Endothelial cell of umbilical vein (primary cell): ENCODE measurements around the gene VSIR. TPM values are rescaled to one million over a fixed set of nuclear protein-coding genes. Genes with fewer than 3 reads are reported as not detected.

Experiments
- BruUV-seq: library from RNA; stranded (reverse); fragments of 400-500 nt; replicated peaks from 2 replicates; lab custom pipeline; 2021; lab: Mats Ljungman, UMichigan
- CTCF ChIA-PET: fragments of 300-600, 350-600 bp; sonication (Branson Sonifier 250); formaldehyde crosslinking; loops from one replicate; lab custom pipeline; 2021; ENCODE audit warnings: antibody characterized with exemption, inconsistent platforms; lab: Charles Lee
- POLR2A ChIA-PET: fragments of 300-600, 350-600 bp; sonication (Branson Sonifier 250); formaldehyde crosslinking; loops from one replicate; lab custom pipeline; 2021; ENCODE audit warnings: antibody characterized with exemption, inconsistent platforms; lab: Charles Lee
- DNase-seq: peaks from one replicate; pipeline ENCODE4 v3.0.0-alpha.2; 2011; ENCODE audit warnings: low read depth, low spot score
- FAIRE-seq: peaks from 2 replicates; lab custom pipeline; 2011; peaks lifted over from hg19 to GRCh38; lab: Jason Lieb, UNC
- H2AFZ ChIP-seq: 2 replicates; pipeline ENCODE4 v1.6.0; 2012; ENCODE audit warnings: low read depth, low read length, control low read depth, inconsistent platforms
- H3K27ac ChIP-seq: 2 replicates; pipeline ENCODE4 v1.5.1; 2011; ENCODE audit warnings: low read depth, mild to moderate bottlenecking, control low read depth, low read length, moderate library complexity; ENCODE audit not compliant: insufficient read depth
- H3K27me3 ChIP-seq, 2 experiments: 2 replicates each; pipeline versions ENCODE4 v1.6.0 to v1.6.1; 2011; ENCODE audit warnings: low read length in 2 of 2, mixed read lengths in 1 of 2; ENCODE audit not compliant: control insufficient read depth in 2 of 2, insufficient read depth in 2 of 2
- H3K36me3 ChIP-seq, 2 experiments: 2 replicates in 1 of 2; 3 replicates in 1 of 2; pipeline ENCODE4 v1.5.1; 2011; ENCODE audit warnings: low read length in 2 of 2, mild to moderate bottlenecking in 1 of 2, moderate library complexity in 1 of 2; ENCODE audit not compliant: control insufficient read depth in 2 of 2, insufficient read depth in 2 of 2; ENCODE audit errors: extremely low read depth in 1 of 2
- H3K4me1 ChIP-seq: 3 replicates; pipeline ENCODE4 v1.5.1; 2011; ENCODE audit warnings: mild to moderate bottlenecking, low read length; ENCODE audit not compliant: control insufficient read depth, insufficient read depth; ENCODE audit errors: extremely low read depth
- H3K4me2 ChIP-seq: 2 replicates; pipeline ENCODE4 v1.6.1; 2011; ENCODE audit warnings: low read length, control low read depth, mixed read lengths; ENCODE audit not compliant: insufficient read depth
- H3K4me3 ChIP-seq, 3 experiments: fragments of 200-600 bp in 1 of 3; sonication (generic), shearing (Covaris generic) in 1 of 3; replicated peaks in 1 of 3; 2 replicates each; pipeline ENCODE4 v1.5.1; 2011 to 2016; ENCODE audit warnings: control low read depth in 3 of 3, low read length in 3 of 3, mild to moderate bottlenecking in 2 of 3, inconsistent platforms in 1 of 3, low read depth in 1 of 3, moderate library complexity in 1 of 3; ENCODE audit not compliant: insufficient read depth in 1 of 3
- H3K79me2 ChIP-seq: 2 replicates; pipeline ENCODE4 v1.6.0; 2012; ENCODE audit warnings: low read length, inconsistent platforms; ENCODE audit not compliant: control insufficient read depth, insufficient read depth
- H3K9ac ChIP-seq: replicated peaks from 2 replicates; pipeline ENCODE3; 2011; ENCODE audit warnings: low read length, control low read depth; ENCODE audit not compliant: insufficient read depth; ENCODE audit errors: extremely low read depth
- H3K9me1 ChIP-seq: replicated peaks from 3 replicates; pipeline ENCODE4 v1.6.0; 2011; ENCODE audit warnings: mild to moderate bottlenecking, low read length; ENCODE audit not compliant: control insufficient read depth, insufficient read depth; ENCODE audit errors: extremely low read depth
- H3K9me3 ChIP-seq: replicated peaks from 2 replicates; pipeline ENCODE4 v1.5.1; 2012; ENCODE audit warnings: low read length, inconsistent platforms; ENCODE audit not compliant: control insufficient read depth, insufficient read depth
- H4K20me1 ChIP-seq: replicated peaks from 2 replicates; pipeline ENCODE3; 2011; ENCODE audit warnings: mild to moderate bottlenecking, low read length; ENCODE audit not compliant: control insufficient read depth, insufficient read depth; ENCODE audit errors: extremely low read depth
- EZH2 ChIP-seq: IDR thresholded peaks from 2 replicates; pipeline ENCODE4 v1.6.1; 2012; ENCODE audit warnings: borderline replicate concordance, low read depth, mild to moderate bottlenecking, moderate library complexity, low read length, inconsistent platforms; ENCODE audit not compliant: severe bottlenecking
- FOS ChIP-seq: IDR thresholded peaks from 2 replicates; pipeline ENCODE4 v1.6.1; 2011; ENCODE audit warnings: mild to moderate bottlenecking, low read length, moderate library complexity, borderline replicate concordance; ENCODE audit not compliant: insufficient read depth
- GATA2 ChIP-seq: IDR thresholded peaks from 2 replicates; pipeline ENCODE4 v1.7.0; 2011; ENCODE audit warnings: low read depth, mild to moderate bottlenecking, moderate library complexity, mixed read lengths, low read length; ENCODE audit not compliant: insufficient read length, insufficient read depth
- JUN ChIP-seq: IDR thresholded peaks from 2 replicates; pipeline ENCODE4 v1.6.1; 2011; ENCODE audit warnings: borderline replicate concordance, low read depth; ENCODE audit not compliant: insufficient read length, insufficient read depth
- MYC ChIP-seq: IDR thresholded peaks from one replicate; pipeline ENCODE4 v1.6.1; 2011; ENCODE audit warnings: mild to moderate bottlenecking, low read depth, low read length
- POLR2A ChIP-seq: IDR thresholded peaks from 2 replicates; pipeline ENCODE4 v1.6.1; 2012; ENCODE audit warnings: low read depth, mild to moderate bottlenecking, control low read depth, low read length
- POLR2AphosphoS5 ChIP-seq: IDR thresholded peaks from 2 replicates; pipeline ENCODE4 v1.6.1; 2012; ENCODE audit warnings: low read depth, mild to moderate bottlenecking, control low read depth, low read length, moderate library complexity; ENCODE audit not compliant: insufficient read depth
- dilution Hi-C: fragments of 300-500 bp; cut with MboI; formaldehyde crosslinking; loops from one replicate; pipeline ENCODE4 v1.15.0; 2019; ENCODE audit warnings: low sequenced_read_pairs; ENCODE audit not compliant: extremely low pct_ligation_motif_present
- intact Hi-C: fragments of 100-400 bp; cut with micrococcal nuclease; formaldehyde crosslinking; loops from one replicate; pipeline ENCODE4 v1.10.0; 2022
- polyA plus RNA-seq, 4 experiments: library from polyadenylated mRNA; depleted of rRNA in 3 of 4; stranded (reverse) in 3 of 4; unstranded in 1 of 4; fragments of >200 nt; gene quantifications; 2 replicates each; pipeline versions ENCODE4 v1.2.1 to v1.2.3, GENCODE V29; 2011 to 2012; ENCODE audit warnings: missing spikeins in 1 of 4
- total RNA-seq: library from RNA; stranded (reverse); gene quantifications from 2 replicates; pipeline ENCODE4 v1.2.3, GENCODE V29; 2021
- TF ChIP-seq, protein P1 (sequence below), 2 donors: IDR thresholded peaks; 1 replicate in 1 of 2; 2 replicates in 1 of 2; pipeline ENCODE4 v1.5.1; 2011; ENCODE audit warnings: low read length in 2 of 2, mild to moderate bottlenecking in 2 of 2, moderate library complexity in 2 of 2, control low read depth in 1 of 2, inconsistent platforms in 1 of 2, low read depth in 1 of 2; ENCODE audit not compliant: insufficient read depth in 1 of 2; ENCODE audit errors: extremely low read depth in 1 of 2
- TF ChIP-seq, protein P2 (sequence below): IDR thresholded peaks from 2 replicates; pipeline ENCODE4 v1.6.1; 2011; ENCODE audit not compliant: insufficient read depth, insufficient read length

The VSIR gene
- total and polyA plus RNA-seq, 2 donors (not counting 3 experiments of a cell fraction or from before 2014, with no cell fraction given): 4.9 to 6.3 TPM

DNA sequence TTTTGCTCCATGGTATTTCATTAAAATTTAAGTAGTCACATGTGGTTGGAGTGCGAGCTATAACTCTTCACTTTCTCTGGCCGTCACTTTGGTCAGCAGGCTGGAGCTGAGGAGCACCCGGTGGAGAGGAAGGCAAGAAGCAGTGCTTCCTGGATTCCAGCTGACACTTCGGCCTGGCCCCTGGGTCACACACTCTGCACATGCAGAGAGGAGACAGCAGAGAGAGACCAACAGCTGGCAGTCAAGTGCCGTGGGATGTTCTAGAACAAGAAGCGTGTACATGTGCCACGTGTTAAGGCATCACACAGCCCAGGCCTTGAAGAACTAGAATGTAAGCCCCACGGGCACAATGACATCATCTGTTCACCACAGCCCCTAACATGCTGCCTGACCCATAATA, 47.6 kb upstream of the VSIR start:
- Histone ChIP-seq H3K4me1 (no peaks in the 10 kb centered on the region), H3K9me1 (no peaks in the 10 kb centered on the region), H3K27me3 (no peaks in the 10 kb centered on the region), H3K36me3 (peaks cover 28 to 72% of the 10 kb centered on the region in 2 experiments), H4K20me1 (no peaks in the 10 kb centered on the region), H3K9me3 (no peaks in the 10 kb centered on the region), H3K4me2 (no peak overlapping the region), H3K9ac (no peak overlapping the region), H2AFZ (no peak overlapping the region), H3K4me3 (no peak overlapping the region), H3K27ac (no peak overlapping the region), H3K79me2 (no peaks in the 10 kb centered on the region)
- ChIA-PET CTCF (interaction anchor here (1.2 kb wide), 1 partner anchor 76 kb away, joined by 10 read pairs; no protein-coding TSS in a partner anchor), POLR2A (no interaction called here)
- intact Hi-C loops: no loop called here
- no TSS peak for BruUV-seq
- FAIRE-seq (no peak), DNase-seq (no peak)
- dilution Hi-C loops: no loop called here
- TF ChIP-seq MYC (no peak), GATA2 (no peak), JUN (no peak), EZH2 (no peak), POLR2A (no peak), POLR2AphosphoS5 (no peak), FOS (no peak)
- TF ChIP-seq, protein P1, sequence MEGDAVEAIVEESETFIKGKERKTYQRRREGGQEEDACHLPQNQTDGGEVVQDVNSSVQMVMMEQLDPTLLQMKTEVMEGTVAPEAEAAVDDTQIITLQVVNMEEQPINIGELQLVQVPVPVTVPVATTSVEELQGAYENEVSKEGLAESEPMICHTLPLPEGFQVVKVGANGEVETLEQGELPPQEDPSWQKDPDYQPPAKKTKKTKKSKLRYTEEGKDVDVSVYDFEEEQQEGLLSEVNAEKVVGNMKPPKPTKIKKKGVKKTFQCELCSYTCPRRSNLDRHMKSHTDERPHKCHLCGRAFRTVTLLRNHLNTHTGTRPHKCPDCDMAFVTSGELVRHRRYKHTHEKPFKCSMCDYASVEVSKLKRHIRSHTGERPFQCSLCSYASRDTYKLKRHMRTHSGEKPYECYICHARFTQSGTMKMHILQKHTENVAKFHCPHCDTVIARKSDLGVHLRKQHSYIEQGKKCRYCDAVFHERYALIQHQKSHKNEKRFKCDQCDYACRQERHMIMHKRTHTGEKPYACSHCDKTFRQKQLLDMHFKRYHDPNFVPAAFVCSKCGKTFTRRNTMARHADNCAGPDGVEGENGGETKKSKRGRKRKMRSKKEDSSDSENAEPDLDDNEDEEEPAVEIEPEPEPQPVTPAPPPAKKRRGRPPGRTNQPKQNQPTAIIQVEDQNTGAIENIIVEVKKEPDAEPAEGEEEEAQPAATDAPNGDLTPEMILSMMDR (IDR thresholded peaks at IDR 0.05; ENCODE audit: extremely low read depth in 1 of 2, insufficient read depth in 1 of 2, low read depth in 1 of 2, low read length in 2 of 2): no peak
- TF ChIP-seq, protein P2, sequence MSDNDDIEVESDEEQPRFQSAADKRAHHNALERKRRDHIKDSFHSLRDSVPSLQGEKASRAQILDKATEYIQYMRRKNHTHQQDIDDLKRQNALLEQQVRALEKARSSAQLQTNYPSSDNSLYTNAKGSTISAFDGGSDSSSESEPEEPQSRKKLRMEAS: no peak
